Astrocyte (in vitro differentiated cells and primary cell): ENCODE data around the gene IGFBP7.

ENCODE experiments used
- EZH2 ChIP-seq: IDR thresholded peaks from 2 replicates; pipeline ENCODE4 v1.6.1; 2012; ENCODE audit warnings: mild to moderate bottlenecking, low read length, inconsistent platforms; ENCODE audit not compliant: insufficient read depth
- TF ChIP-seq, protein P1 (sequence below): IDR thresholded peaks from 2 replicates; pipeline ENCODE4 v1.5.1; 2011; ENCODE audit warnings: low read depth, mild to moderate bottlenecking, inconsistent platforms, low read length, moderate library complexity; ENCODE audit not compliant: insufficient read depth

DNA sequence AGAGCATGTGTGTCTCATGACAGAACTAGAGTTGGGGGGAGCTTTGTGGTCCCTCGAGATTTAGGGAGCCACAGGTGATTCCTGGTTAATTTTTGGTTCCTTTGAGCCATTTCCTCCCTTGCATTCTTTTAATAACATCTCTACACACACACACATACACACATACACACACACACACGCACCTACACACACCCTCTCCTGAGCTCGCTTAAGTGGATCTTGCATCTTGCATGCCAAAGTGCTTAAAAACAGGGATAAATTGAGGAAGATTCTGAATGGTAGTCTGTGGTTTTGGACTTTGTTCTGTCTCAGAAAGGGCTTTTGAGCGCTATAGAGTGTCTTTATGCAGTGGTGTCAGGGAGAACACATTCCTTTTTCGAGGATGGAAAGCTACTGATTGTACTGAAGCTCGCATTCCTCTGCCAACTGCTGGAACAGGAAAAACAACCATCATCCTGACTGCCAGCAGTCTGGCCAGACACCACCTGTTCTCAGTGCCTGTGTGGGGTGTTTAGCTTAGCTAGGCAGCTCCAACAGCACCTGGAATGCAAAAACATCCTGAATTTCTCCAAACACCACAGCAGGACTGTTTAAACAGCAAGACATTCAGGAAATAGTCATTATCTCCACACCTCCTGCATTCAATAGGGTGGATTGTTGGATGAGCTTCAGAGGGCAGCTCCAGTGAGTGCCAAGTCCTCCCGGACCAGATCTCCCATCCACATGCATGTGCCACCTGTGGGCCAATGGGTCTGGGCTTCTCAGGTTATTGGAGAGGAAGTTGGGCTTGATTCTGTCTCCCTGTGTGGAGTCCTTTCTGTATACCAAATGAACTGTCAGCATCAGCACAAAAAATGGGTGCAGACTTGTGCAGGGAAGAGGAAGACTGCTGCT lies 21.9 kb upstream of the IGFBP7 start:
- TF ChIP-seq, protein P1, sequence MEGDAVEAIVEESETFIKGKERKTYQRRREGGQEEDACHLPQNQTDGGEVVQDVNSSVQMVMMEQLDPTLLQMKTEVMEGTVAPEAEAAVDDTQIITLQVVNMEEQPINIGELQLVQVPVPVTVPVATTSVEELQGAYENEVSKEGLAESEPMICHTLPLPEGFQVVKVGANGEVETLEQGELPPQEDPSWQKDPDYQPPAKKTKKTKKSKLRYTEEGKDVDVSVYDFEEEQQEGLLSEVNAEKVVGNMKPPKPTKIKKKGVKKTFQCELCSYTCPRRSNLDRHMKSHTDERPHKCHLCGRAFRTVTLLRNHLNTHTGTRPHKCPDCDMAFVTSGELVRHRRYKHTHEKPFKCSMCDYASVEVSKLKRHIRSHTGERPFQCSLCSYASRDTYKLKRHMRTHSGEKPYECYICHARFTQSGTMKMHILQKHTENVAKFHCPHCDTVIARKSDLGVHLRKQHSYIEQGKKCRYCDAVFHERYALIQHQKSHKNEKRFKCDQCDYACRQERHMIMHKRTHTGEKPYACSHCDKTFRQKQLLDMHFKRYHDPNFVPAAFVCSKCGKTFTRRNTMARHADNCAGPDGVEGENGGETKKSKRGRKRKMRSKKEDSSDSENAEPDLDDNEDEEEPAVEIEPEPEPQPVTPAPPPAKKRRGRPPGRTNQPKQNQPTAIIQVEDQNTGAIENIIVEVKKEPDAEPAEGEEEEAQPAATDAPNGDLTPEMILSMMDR, result no peak
- no peak for TF ChIP-seq EZH2
